PC-3 (cell line): ENCODE measurements around the gene KDM1A. TPM values are rescaled to one million over a fixed set of nuclear protein-coding genes. Genes with fewer than 3 reads are reported as not detected.

Source experiments
- ATAC-seq: fragments of 200-7000 bp; cut with Tn5 transposase; 2 replicates; pipeline ENCODE4 v1.9.1; 2020; ENCODE audit warnings: mild to moderate bottlenecking, moderate library complexity
- BruUV-seq: library from RNA; stranded (reverse); fragments of 400-500 nt; replicated peaks from 2 replicates; lab custom pipeline; 2021; lab: Mats Ljungman, UMichigan
- CTCF ChIA-PET: fragments of 300-600 bp; sonication (Branson Sonifier 250); formaldehyde crosslinking; loops from one replicate; lab custom pipeline; 2022; ENCODE audit warnings: antibody characterized with exemption; lab: Charles Lee
- POLR2A ChIA-PET: fragments of 300-600 bp; sonication (Branson Sonifier 250); formaldehyde crosslinking; loops from one replicate; lab custom pipeline; 2022; ENCODE audit warnings: antibody characterized with exemption; ENCODE audit not compliant: unreplicated experiment; lab: Charles Lee
- DNase-seq: peaks from one replicate; pipeline ENCODE4 v3.0.0-alpha.2; 2015
- H2AFZ ChIP-seq: fragments of 300-600 bp; sonication (generic); 2 replicates; pipeline ENCODE4 v1.6.0; 2016; ENCODE audit warnings: antibody characterized with exemption, low read length
- H3F3A ChIP-seq: fragments of 300-600 bp; sonication (generic); one replicate; pipeline ENCODE4 v1.6.0; 2017; ENCODE audit warnings: antibody characterized with exemption, low read length, control low read depth, mild to moderate bottlenecking; ENCODE audit not compliant: unreplicated experiment
- H3K27ac ChIP-seq: fragments of 300-600 bp; sonication (generic); 2 replicates; pipeline ENCODE4 v1.5.1; 2016; ENCODE audit warnings: mild to moderate bottlenecking, low read length
- H3K27me3 ChIP-seq: fragments of 300-600 bp; sonication (generic); 2 replicates; pipeline ENCODE4 v1.6.1; 2016; ENCODE audit warnings: low read length, mixed read lengths
- H3K36me3 ChIP-seq: fragments of 300-600 bp; sonication (generic); 2 replicates; pipeline ENCODE4 v1.6.1; 2016; ENCODE audit warnings: low read depth, mixed run types, low read length, mixed read lengths
- H3K4me1 ChIP-seq: fragments of 300-600 bp; sonication (generic); 2 replicates; pipeline ENCODE4 v1.5.1; 2016; ENCODE audit warnings: low read length; ENCODE audit not compliant: insufficient read depth
- H3K4me2 ChIP-seq: fragments of 300-600 bp; sonication (generic); 2 replicates; pipeline ENCODE4 v1.6.0; 2016; ENCODE audit warnings: low read length
- H3K4me3 ChIP-seq: fragments of 300-600 bp; sonication (generic); 2 replicates; pipeline ENCODE4 v1.5.1; 2016; ENCODE audit warnings: mild to moderate bottlenecking, low read length, mixed read lengths
- H3K79me2 ChIP-seq: fragments of 300-600 bp; sonication (generic); 2 replicates; pipeline ENCODE4 v1.6.1; 2017; ENCODE audit warnings: low read length, mixed read lengths
- H3K9ac ChIP-seq: fragments of 300-600 bp; sonication (generic); 2 replicates; pipeline ENCODE4 v1.6.0; 2016; ENCODE audit warnings: mild to moderate bottlenecking, low read length
- H3K9me2 ChIP-seq: fragments of 300-600 bp; sonication (generic); replicated peaks from 2 replicates; pipeline ENCODE4 v1.6.1; 2016; ENCODE audit warnings: mixed run types, low read length, mixed read lengths
- H3K9me3 ChIP-seq: fragments of 300-600 bp; sonication (generic); 2 replicates; pipeline ENCODE4 v1.6.1; 2016; ENCODE audit warnings: low read length, mixed read lengths
- H4K20me1 ChIP-seq: fragments of 300-600 bp; sonication (generic); 2 replicates; pipeline ENCODE4 v1.6.1; 2016; ENCODE audit warnings: low read length, mixed read lengths
- CTCF ChIP-seq: fragments of 300-600 bp; sonication (generic); conservative IDR thresholded peaks from 2 replicates; pipeline ENCODE4 v1.5.1; 2017; ENCODE audit warnings: antibody characterized with exemption, low read depth, mild to moderate bottlenecking, low read length
- EZH2 ChIP-seq: fragments of 300-600 bp; sonication (generic); IDR thresholded peaks from one replicate; pipeline ENCODE4 v1.6.1; 2017; ENCODE audit warnings: antibody characterized with exemption, mild to moderate bottlenecking, low read length; ENCODE audit not compliant: unreplicated experiment
- EZH2phosphoT487 ChIP-seq: fragments of 300-600 bp; sonication (generic); IDR thresholded peaks from 2 replicates; pipeline ENCODE4 v1.6.1; 2018; ENCODE audit warnings: mild to moderate bottlenecking, antibody characterized with exemption, low read length, borderline replicate concordance
- intact Hi-C: fragments of 100-400 bp; cut with micrococcal nuclease; formaldehyde crosslinking; loops from 2 replicates; pipeline ENCODE4 v1.9.0; 2023
- total RNA-seq: library from RNA; depleted of rRNA; stranded (reverse); fragments of >200 nt; gene quantifications from 2 replicates; pipeline ENCODE4 v1.2.3, GENCODE V29; 2014

KDM1A gene
- total RNA-seq, 1 experiment from 2014 or later: 186 TPM

GRCh38 chr1:23037081-23037740 lies 17.9 kb downstream of the KDM1A start:
- DNase-seq (no peak), ATAC-seq (no peak)
- Histone ChIP-seq H3K27ac (no peak overlapping the region), H2AFZ (no peak overlapping the region), H3K4me2 (no peak overlapping the region), H4K20me1 (peaks cover 71% of the 10 kb centered on the region), H3K4me3 (no peak overlapping the region), H3F3A (no peaks in the 10 kb centered on the region), H3K36me3 (peaks cover 16% of the 10 kb centered on the region; the same call in 1 of the 2 replicates), H3K9ac (no peak overlapping the region), H3K27me3 (no peaks in the 10 kb centered on the region), H3K79me2 (peaks cover 100% of the 10 kb centered on the region), H3K9me3 (no peaks in the 10 kb centered on the region), H3K9me2 (no peaks in the 10 kb centered on the region), H3K4me1 (peaks cover 5% of the 10 kb centered on the region; the same call in 1 of the 2 replicates)
- POLR2A ChIA-PET: no interaction called here
- BruUV-seq: no TSS peak
- CTCF ChIA-PET: no interaction called here
- intact Hi-C loops: no loop called here
- TF ChIP-seq CTCF (no peak), EZH2 (no peak), EZH2phosphoT487 (no peak)

- Histone ChIP-seq H3K79me2 (peaks cover 95% of the 10 kb centered on the region), H3K9ac (no peak overlapping the region), H3K27me3 (no peaks in the 10 kb centered on the region), H3K36me3 (peaks cover 24% of the 10 kb centered on the region), H2AFZ (no peak overlapping the region), H4K20me1 (peaks cover 80% of the 10 kb centered on the region), H3K9me2 (no peaks in the 10 kb centered on the region), H3K9me3 (no peaks in the 10 kb centered on the region), H3K4me1 (peaks cover 5% of the 10 kb centered on the region; the same call in 1 of the 2 replicates), H3F3A (no peaks in the 10 kb centered on the region), H3K4me3 (no peak overlapping the region), H3K4me2 (no peak overlapping the region), H3K27ac (no peak overlapping the region)
- TF ChIP-seq EZH2 (no peak), EZH2phosphoT487 (no peak), CTCF (no peak)
- no peak for DNase-seq
- CTCF ChIA-PET: no interaction called here
- POLR2A ChIA-PET: no interaction called here
- BruUV-seq: no TSS peak
- ATAC-seq: no peak
- intact Hi-C loops: no loop called here
Measured at GRCh38 chr1:23039308-23039826, 20.1 kb downstream of the KDM1A start.

- no peak for DNase-seq
- peaks cover 70% of the 10 kb centered on the region for H4K20me1 ChIP-seq
- ATAC-seq: no peak
- H3K36me3 ChIP-seq: peaks cover 31% of the 10 kb centered on the region
- H2AFZ ChIP-seq: no peak overlapping the region
- no peaks in the 10 kb centered on the region for H3K9me3 ChIP-seq
- no TSS peak for BruUV-seq
- peaks cover 5% of the 10 kb centered on the region; the same call in 1 of the 2 replicates for H3K4me1 ChIP-seq
- no peaks in the 10 kb centered on the region for H3K9me2 ChIP-seq
- H3K4me3 ChIP-seq: no peak overlapping the region
- no peaks in the 10 kb centered on the region for H3F3A ChIP-seq
- POLR2A ChIA-PET: interaction anchor here (0.6 to 0.7 kb wide), 2 partner anchors 13 to 249 kb away, joined by 4 to 9 read pairs; no protein-coding TSS in a partner anchor
- CTCF ChIA-PET: no interaction called here
- TF ChIP-seq CTCF (no peak), EZH2phosphoT487 (no peak), EZH2 (no peak)
- H3K27me3 ChIP-seq: no peaks in the 10 kb centered on the region
- intact Hi-C loops: no loop called here
- H3K79me2 ChIP-seq: peaks cover 95% of the 10 kb centered on the region
- H3K4me2 ChIP-seq: no peak overlapping the region
- no peak overlapping the region for H3K9ac ChIP-seq
- H3K27ac ChIP-seq: no peak overlapping the region
Measured at GRCh38 chr1:23040509-23040908, 21.2 kb downstream of the KDM1A start.
